T47D (cell line): ENCODE measurements around the gene ATP10A.

Experiments used
- DNase-seq, 2 experiments: peaks; one replicate each; pipeline versions ENCODE4 v3.0.0 to v3.0.0-alpha.2; 2011 to 2012; ENCODE audit warnings: low read depth in 1 of 2, low spot score in 1 of 2
- JUND ChIP-seq: IDR thresholded peaks from 2 replicates; pipeline ENCODE4 v1.6.1; 2012; ENCODE audit warnings: low read depth
- in situ Hi-C: cut with HindIII; loops from 2 replicates; pipeline ENCODE4 v1.10.0; 2016; ENCODE audit warnings: low sequenced_read_pairs, low pct_unique_long_range_greater_than_20kb

ATP10A gene

GRCh38 chr15:25879438-25879837 lies 16.3 kb upstream of the ATP10A start:
- in situ Hi-C loops = no loop called here
- TF ChIP-seq JUND = no peak
- DNase-seq = no peak

- DNase-seq = no peak
- TF ChIP-seq JUND = no peak
- in situ Hi-C loops = no loop called here
These were observed 14.6 kb upstream of the ATP10A start for GRCh38 chr15:25877681-25878080.

- DNase-seq = no peak
- in situ Hi-C loops = no loop called here
- no peak for TF ChIP-seq JUND
These were observed 13.4 kb upstream of the ATP10A start for GRCh38 chr15:25876231-25877140.

- DNase-seq = no peak
- in situ Hi-C loops = no loop called here
- no peak for TF ChIP-seq JUND
These were observed 12.4 kb upstream of the ATP10A start for GRCh38 chr15:25875566-25875965.

- no peak for TF ChIP-seq JUND
- DNase-seq = no peak
- in situ Hi-C loops = no loop called here
These were observed 11.3 kb upstream of the ATP10A start for GRCh38 chr15:25874379-25874778.

GRCh38 chr15:25871403-25871802 lies 8.3 kb upstream of the ATP10A start:
- DNase-seq = no peak
- no peak for TF ChIP-seq JUND
- in situ Hi-C loops = no loop called here

GRCh38 chr15:25870938-25871337 lies 7.8 kb upstream of the ATP10A start:
- no peak for DNase-seq
- no peak for TF ChIP-seq JUND
- in situ Hi-C loops = no loop called here

- in situ Hi-C loops = no loop called here
- DNase-seq = no peak
- TF ChIP-seq JUND = no peak
These were observed 6.6 kb upstream of the ATP10A start for GRCh38 chr15:25869701-25870100.

GRCh38 chr15:25866874-25867273 lies 3.7 kb upstream of the ATP10A start:
- DNase-seq = no peak
- in situ Hi-C loops = no loop called here
- no peak for TF ChIP-seq JUND

GRCh38 chr15:25866251-25866650 lies 3.1 kb upstream of the ATP10A start:
- TF ChIP-seq JUND = no peak
- in situ Hi-C loops = no loop called here
- DNase-seq = no peak

- TF ChIP-seq JUND = no peak
- in situ Hi-C loops = no loop called here
- DNase-seq = no peak
These were observed 1.8 kb upstream of the ATP10A start for GRCh38 chr15:25864966-25865365.

GRCh38 chr15:25863968-25864580 lies 947 bp upstream of the ATP10A start:
- in situ Hi-C loops = no loop called here

GRCh38 chr15:25862472-25863110 lies 536 bp downstream of the ATP10A start:
- in situ Hi-C loops = no loop called here
- DNase-seq = peak; percentile 60 to 91
- TF ChIP-seq JUND = no peak

More at GRCh38 chr15:25863968-25864580, 947 bp upstream of the ATP10A start:
- no peak for DNase-seq
- no peak for TF ChIP-seq JUND
